HG02884 (cell line): ENCODE data around the gene UFSP1.

ENCODE experiments used
- ATAC-seq: cut with Tn5 transposase; IDR thresholded peaks from one replicate; pipeline ENCODE4 v1.9.1; 2021; ENCODE audit warnings: mild to moderate bottlenecking, moderate library complexity; ENCODE audit not compliant: unreplicated experiment

Gene UFSP1

DNA sequence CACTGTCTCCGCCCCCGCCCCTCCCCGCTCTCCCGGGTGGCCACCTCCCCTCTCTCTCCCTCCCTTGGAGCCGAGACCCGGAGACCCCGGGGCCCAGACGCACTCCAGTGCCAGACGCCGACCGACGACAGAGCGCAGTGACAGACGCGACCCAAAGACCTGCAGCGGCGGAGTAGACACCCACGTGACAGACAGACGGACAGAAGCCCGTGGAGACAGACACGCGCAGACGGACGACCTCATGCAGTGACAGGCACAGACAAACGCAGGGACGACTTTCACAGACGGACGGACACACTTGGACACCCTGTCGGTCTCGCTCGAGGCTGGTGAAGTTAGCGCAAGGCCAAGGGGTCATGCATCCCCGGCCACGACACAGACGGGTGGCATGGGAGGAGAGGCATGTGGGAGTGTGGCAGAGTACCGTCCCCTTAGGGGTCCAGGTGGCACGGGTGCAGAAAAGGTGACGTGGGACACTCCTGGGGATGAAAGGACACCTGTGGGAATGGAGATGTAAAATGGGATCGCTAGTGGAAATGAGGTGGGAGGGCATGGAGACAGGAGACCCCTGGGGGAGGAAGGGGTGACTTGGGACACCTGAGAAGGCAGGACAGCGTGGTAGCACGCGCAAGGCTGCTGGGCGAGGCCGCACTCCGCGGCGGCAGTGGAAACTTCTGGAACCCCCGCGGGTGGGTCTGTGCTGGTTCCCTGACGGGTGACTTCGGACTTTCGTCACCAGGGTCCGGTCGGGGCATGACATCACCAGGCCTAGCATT lies 6.6 kb upstream of the UFSP1 start:
- ATAC-seq, result no peak

DNA sequence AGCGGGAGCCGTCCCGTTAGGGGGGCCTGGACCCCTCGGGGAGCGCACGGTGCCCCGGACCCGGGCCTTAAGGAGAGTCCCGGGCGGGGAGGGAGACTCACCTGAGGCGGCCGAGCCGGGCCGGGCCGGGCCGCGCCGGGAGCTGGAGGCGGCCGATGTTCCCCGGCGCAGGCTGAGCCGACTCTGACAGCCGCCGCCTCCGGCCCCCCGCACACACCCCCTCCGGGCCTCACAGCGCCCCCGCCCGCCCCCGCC lies 6.1 kb upstream of the UFSP1 start, which contains the start of gene ACHE:
ACHE (minus strand) TSS at position 188 of the 255 bp plus-strand sequence. CDS start 1,656 bp downstream, outside the sequence.
- ATAC-seq, result no peak

- ATAC-seq, result no peak
Measured at GRCh38 chr7:100894860-100895700, 5.6 kb upstream of the UFSP1 start.

DNA sequence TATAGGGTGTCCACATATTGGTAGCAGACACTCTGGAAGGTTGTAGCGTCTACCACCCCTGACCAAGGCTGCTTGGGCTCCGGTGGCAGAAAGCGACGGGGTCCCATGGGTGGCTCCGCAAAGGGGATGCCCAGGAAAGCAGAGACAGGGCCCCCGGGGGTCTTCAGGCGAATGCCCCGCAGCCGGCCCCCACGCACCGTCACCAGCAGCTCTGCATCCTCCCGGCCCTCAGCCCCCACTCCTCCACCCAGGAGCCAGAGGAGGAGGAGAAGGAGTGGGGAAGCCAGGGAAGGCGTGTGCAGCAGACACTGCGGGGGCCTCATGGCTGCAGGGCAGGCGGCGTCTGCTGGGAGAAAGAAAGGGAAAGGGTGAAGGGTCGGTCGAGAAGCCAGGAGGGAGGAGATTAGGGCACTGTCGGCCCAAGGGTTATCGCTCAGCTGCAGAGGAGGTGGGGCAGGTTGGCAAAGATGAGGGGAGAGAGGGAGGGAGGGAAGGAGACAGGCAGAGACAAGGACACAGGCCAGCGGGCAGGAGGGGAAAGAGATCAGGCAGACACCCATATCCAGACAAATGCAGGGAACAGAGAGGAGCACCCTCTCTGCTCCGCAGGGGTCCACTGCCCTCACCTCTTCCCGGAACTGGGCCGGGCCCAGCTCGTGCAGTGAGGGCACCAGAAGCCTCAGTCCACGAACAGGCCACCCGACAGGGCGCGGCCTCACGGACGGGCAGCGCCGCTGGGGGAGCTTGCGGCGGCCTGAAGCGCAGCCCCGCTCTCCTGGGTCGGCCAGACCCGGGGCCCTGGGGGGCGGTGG lies 4.6 kb upstream of the UFSP1 start:
- ATAC-seq, result no peak

DNA sequence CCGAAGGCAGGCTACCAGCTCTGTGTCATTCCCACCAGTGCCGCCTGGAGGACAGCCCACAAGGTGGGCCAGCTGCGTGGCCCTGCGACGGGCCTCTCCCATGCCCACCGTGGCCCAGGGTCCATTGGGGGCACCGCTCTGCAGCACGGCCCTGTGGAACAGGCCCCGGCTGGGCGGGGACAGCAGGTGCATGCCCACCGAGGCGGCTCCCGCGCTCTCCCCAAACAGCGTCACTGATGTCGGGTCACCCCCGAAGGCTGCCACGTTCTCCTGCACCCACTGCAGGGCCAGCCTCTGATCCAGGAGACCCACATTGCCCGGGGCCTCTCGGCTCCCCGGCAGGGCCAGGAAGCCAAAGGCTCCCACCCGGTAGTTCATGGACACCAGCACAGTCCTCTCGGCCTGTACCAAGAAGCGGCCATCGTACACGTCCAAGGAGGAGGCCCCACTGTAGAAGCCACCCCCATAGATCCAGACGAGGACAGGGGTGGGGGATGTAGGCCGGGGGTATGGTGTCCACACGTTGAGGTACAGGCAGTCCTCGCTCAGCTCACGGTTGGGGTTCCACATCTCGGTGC lies 3.9 kb upstream of the UFSP1 start:
- ATAC-seq, result no peak

DNA sequence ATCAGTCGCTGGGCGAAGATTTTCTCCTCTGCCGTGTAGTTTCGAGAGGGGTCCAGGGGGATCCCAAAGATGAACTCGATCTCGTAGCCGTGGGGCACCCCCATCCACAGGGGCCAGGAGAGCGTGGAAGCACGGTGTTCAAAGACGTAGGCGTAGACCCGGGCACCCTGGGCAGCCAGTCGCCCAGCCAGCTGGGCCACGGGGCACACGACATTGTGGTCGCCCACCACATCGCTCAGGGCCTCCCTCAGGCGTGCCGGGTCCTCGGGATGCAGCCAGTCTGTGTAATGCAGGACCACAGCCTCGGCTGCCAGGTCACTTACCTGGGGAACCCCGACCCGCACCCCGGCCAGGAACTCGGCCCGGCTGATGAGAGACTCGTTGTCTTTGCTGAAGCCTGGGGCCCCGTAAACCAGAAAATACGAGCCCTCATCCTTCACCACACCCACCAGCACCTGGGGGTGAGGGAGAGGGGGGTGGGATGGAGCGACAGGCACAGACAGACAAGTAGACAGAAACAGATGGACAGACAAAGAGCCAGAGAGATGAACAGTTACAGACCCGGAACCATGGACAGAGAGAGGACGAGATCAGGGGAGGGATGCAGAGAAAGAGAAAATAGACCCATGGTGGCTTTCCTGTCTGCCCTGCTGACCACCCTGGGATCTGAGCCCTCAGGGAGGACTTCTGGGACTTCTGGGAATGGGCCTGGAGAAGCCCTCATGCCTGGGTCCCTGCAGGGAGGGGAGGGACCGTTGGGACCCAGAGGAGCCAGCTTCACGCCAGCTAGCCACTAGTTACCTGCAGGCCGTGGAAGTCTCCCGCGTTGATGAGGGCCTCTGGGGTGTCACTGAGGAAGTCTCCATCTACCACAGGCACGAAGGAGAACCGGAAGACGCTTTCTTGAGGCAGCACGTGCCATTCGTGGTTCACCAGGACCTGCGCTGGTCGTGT lies 3.1 kb upstream of the UFSP1 start:
- no peak for ATAC-seq

DNA sequence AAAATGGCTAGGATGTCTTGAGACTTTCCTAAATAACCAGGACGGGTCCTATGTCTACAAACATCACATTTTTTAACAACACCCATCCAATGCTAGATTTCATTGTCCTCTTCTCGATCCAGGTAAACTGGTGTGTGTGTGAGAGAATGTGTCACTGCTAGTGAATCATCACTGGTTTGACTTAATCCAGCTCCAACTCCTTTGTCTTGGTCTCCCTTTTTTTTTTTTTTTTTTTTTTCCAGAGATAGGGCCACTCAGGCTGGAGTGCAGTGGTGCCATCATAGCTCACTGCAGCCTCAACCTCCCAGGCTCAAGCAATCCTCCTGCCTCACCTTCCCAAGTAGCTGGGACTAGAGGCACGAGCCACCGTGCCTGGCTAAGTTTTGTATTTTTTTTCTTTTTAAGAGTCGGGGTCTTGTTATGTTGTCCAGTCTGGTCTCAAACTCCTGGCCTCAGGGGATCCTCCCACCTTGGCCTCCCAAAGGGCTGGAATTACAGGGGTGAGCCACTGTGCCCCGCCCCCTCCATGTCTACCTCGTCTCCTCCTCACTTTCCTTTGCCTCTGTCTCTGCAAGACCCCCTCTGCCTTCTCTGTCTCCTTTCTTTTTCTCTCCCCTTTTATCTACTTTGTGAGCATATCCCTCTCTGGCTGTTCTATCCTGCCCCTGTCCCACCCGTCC lies 2.2 kb upstream of the UFSP1 start:
- no peak for ATAC-seq

DNA sequence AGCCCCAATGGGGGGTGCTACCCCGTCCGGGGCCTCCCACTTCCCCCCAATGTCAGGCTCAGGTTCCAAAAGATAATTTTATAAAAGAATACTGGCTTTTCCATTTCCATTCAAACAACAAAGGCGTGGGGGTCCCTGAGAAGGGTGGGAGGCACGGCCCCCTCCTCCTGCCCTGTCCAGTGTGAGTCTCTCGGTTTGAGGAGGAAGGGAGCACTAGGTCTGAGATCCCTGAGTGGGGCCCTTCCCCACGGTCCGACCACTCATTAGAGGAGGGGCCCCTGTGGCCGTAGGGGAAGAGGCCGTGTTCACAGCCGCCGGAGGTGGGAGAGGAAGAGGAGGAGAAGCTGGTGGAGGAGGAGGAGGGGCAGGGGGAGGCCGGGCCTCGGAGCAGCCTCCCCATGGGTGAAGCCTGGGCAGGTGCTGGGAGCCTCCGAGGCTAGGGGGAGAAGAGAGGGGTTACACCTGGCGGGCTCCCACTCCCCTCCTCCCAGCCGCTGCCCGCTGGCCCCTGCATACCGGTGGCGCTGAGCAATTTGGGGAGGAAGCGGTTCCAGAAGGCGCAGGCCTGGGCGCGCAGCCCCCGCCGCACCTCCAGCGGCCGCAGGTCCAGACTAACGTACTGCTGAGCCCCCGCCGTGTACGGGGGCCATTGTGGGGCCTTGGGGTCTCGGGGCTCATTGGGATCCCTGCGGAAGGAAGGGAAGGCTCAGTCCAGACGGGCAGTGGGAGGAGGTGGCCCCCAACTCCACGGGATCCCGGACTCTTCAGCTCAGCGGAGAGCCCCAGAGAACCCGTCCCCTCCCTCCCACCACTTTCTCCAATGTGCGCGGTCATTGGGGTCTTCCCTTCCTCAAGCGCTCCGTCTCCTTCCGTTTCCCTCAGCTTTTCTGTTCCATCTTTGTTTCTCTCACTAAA lies 1.4 kb upstream of the UFSP1 start:
- no peak for ATAC-seq

DNA sequence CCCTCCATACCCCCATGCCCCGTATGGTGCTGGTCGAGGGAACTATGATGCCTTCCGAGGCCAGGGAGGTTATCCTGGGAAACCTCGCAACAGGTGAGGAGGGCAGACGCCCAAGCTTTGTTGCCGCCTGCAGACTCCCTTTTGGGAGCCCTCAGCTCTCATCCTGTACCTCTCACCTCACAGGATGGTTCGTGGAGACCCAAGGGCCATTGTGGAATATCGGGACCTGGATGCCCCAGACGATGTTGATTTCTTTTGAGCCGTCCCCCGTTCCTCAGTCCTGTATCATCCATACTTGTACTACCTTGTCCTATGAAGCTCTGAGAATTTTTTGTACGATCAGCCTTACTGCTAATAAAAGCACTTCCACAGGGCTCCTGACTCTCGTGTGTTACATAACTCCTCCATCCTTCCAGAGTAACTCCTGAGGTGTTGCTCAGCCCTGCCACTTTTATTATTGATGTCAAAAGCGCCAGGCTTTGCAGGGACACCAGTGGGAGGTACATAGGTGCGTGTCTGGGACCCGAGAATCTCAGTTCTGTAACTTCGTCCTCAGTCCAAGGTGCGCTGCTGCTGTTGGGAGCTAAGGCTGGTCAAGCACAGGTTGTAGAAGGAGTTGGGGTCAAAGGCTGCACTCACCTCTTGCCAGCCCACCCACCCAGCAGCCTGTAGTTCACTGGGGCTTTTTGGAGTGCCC lies 1.1 kb downstream of the UFSP1 start:
- no peak for ATAC-seq

DNA sequence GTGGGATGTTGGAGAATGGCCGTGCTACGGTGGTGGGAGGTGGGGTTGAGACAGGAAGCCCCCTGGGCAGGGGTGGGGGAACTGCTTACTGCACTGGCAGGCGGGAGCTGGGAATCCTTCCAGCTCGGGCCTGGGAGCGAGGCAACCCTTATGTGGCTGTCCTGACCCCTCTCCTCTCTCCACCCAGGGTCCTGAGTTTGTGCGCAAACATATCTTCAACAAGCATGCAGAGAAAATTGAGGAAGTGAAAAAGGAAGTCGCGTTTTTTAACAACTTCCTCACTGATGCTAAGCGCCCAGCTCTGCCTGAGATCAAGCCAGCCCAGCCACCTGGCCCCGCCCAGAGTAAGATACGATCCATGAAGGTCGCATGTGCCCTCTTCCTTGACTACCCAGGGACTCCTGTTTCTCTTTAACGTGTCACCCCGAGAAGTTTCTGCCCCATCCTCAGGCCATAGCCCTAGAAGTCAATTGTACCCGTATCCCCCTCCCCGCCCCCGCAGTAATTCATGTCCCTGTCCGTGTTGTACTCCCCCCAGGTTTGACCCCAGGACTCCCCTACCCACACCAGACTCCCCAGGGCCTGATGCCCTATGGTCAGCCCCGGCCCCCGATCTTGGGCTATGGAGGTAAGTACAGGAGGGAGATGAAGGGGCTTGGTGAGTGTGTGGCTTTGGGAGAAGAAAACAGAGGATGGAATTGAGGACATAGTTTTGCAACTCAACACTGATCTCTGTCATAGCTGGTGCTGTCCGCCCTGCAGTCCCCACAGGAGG lies 1.8 kb downstream of the UFSP1 start:
- ATAC-seq, result no peak

DNA sequence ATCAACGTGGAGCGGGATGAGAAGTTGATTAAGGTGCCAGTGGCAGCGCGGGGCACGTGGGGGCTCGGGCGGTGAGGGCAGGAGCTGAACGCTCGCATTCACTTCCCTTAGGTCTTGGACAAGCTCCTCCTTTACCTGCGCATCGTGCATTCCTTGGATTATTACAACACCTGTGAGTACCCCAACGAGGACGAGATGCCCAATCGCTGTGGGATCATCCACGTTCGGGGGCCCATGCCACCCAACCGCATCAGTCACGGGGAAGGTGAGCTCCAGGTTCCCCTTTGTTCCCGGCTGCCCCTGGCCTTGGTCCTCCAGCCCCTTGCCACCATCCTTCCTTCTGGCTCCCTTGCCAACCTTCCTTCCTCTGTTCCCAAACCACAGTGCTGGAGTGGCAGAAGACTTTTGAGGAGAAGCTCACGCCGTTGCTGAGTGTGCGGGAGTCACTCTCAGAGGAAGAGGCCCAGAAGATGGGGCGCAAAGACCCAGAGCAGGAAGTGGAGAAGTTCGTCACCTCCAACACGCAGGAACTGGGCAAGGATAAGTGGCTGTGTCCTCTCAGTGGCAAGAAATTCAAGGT lies 2.5 kb downstream of the UFSP1 start:
- ATAC-seq, result no peak

GRCh38 chr7:100886142-100886935 lies 3.2 kb downstream of the UFSP1 start:
- ATAC-seq, result no peak

DNA sequence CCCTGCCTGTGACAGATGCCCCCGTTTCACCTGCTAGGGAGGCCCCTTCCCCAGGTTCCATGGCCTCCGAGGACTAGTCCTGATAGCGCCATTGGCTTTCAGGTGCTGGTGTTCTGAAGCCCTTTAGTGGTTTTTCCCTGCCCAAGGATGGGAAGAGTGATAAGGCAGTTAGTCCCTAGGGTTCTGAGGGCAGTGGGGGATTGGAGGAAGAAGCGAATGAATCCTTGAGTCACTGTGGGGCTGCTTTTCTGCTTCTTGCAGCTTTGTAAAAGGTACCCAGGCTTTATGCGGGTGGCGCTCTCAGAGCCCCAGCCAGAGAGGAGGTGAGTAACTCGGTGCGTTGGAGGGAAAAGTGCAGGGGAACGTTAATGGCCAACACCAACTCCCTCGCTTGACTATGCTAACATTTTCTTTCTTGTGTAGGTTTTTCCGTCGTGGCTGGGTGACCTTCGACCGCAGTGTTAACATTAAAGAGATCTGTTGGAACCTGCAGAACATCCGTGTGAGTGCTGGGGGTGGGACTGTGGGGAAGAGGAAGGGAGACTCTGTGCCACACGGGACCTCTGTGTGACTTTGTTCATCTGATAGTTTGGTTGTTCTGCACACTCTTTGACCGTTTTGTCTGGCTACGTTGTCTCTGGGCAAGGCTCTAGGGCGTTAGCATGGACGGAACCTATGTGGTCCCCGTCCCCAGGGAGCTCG lies 3.9 kb downstream of the UFSP1 start:
- no peak for ATAC-seq

GRCh38 chr7:100884736-100885439 lies 4.6 kb downstream of the UFSP1 start:
- no peak for ATAC-seq
